HEK293 (cell line): ENCODE results near the gene KRTAP5-7.

Experiments used
- CTCF ChIA-PET: fragments of 350-600 bp; formaldehyde crosslinking; extraction: SDS; loops from one replicate; lab custom pipeline; 2021; ENCODE audit warnings: antibody characterized with exemption; lab: Yijun Ruan, JAX
- POLR2A ChIA-PET: fragments of 300-600 bp; formaldehyde crosslinking; extraction: SDS; loops from one replicate; lab custom pipeline; 2020; ENCODE audit warnings: antibody characterized with exemption, inconsistent platforms; lab: Yijun Ruan, JAX
- H3K27ac ChIP-seq: fragments of 200-500 bp; sonication (Bioruptor generic); 2 replicates; pipeline ENCODE4 v1.5.1; 2014; ENCODE audit warnings: low read depth, low read length, control low read depth, inconsistent platforms; ENCODE audit errors: extremely low read depth
- H3K36me3 ChIP-seq, 2 experiments: fragments of 200-500 bp in 1 of 2; sonication (Bioruptor generic) in 1 of 2; 1 replicate in 1 of 2; 2 replicates in 1 of 2; pipeline ENCODE4 v1.5.1; 2014 to 2017; ENCODE audit warnings: inconsistent platforms in 2 of 2, low read length in 2 of 2; ENCODE audit not compliant: control insufficient read depth in 2 of 2, insufficient read depth in 1 of 2
- H3K4me1 ChIP-seq: fragments of 200-500 bp; sonication (Bioruptor generic); 2 replicates; pipeline ENCODE4 v1.5.1; 2014; ENCODE audit warnings: mild to moderate bottlenecking, low read length, inconsistent platforms; ENCODE audit not compliant: control insufficient read depth, insufficient read depth
- H3K4me3 ChIP-seq: 2 replicates; pipeline ENCODE4 v1.5.1; 2011; ENCODE audit warnings: low read depth, mild to moderate bottlenecking, control low read depth, low read length, moderate library complexity
- H3K9me3 ChIP-seq: fragments of 200-500 bp; sonication (Bioruptor generic); 2 replicates; pipeline ENCODE4 v1.5.1; 2014; ENCODE audit warnings: low read depth, low read length, inconsistent platforms; ENCODE audit not compliant: control insufficient read depth, insufficient read depth
- ATF2 ChIP-seq: fragments of 450-650 bp; formaldehyde crosslinking; IDR thresholded peaks from 2 replicates; pipeline ENCODE4 v1.5.1; 2016; ENCODE audit warnings: missing biosample characterization, missing genetic modification characterization, low read depth
- BCL11B ChIP-seq: fragments of 450-650 bp; formaldehyde crosslinking; IDR thresholded peaks from 2 replicates; pipeline ENCODE4 v1.5.1; 2016; ENCODE audit warnings: low read depth, missing biosample characterization, missing genetic modification characterization
- IKZF3 ChIP-seq: fragments of 450-650 bp; IDR thresholded peaks from 2 replicates; pipeline ENCODE4 v1.5.0; 2018; ENCODE audit warnings: missing biosample characterization, mild to moderate bottlenecking, missing genetic modification characterization, moderate library complexity
- MEIS1 ChIP-seq: sonication (generic); formaldehyde crosslinking; IDR thresholded peaks from 2 replicates; pipeline ENCODE4 v1.8.1; 2022; ENCODE audit warnings: missing genetic modification reagents, mild to moderate bottlenecking, borderline replicate concordance
- OVOL3 ChIP-seq: fragments of 450-650 bp; formaldehyde crosslinking; IDR thresholded peaks from 2 replicates; pipeline ENCODE4 v1.5.1; 2016; ENCODE audit warnings: missing biosample characterization, missing genetic modification characterization
- SALL2 ChIP-seq: fragments of 450-650 bp; formaldehyde crosslinking; IDR thresholded peaks from 2 replicates; pipeline ENCODE4 v1.5.0; 2017; ENCODE audit warnings: missing biosample characterization, mild to moderate bottlenecking, missing genetic modification characterization, borderline replicate concordance
- ZBTB44 ChIP-seq: fragments of 450-650 bp; IDR thresholded peaks from 2 replicates; pipeline ENCODE4 v1.5.1; 2018; ENCODE audit warnings: missing biosample characterization, mild to moderate bottlenecking, missing genetic modification characterization
- ZBTB8A ChIP-seq: fragments of 450-650 bp; formaldehyde crosslinking; IDR thresholded peaks from 2 replicates; pipeline ENCODE4 v1.5.1; 2016; ENCODE audit warnings: missing biosample characterization, missing genetic modification characterization
- ZEB2 ChIP-seq: fragments of 450-650 bp; formaldehyde crosslinking; IDR thresholded peaks from 2 replicates; pipeline ENCODE4 v1.5.1; 2016; ENCODE audit warnings: missing biosample characterization, missing genetic modification characterization
- ZFP3 ChIP-seq: fragments of 450-650 bp; formaldehyde crosslinking; IDR thresholded peaks from 2 replicates; pipeline ENCODE4 v1.5.1; 2016; ENCODE audit warnings: low read depth, missing biosample characterization, missing genetic modification characterization
- ZFP41 ChIP-seq: fragments of 450-650 bp; formaldehyde crosslinking; IDR thresholded peaks from 2 replicates; pipeline ENCODE4 v1.5.1; 2016; ENCODE audit warnings: missing biosample characterization, missing genetic modification characterization, borderline replicate concordance
- ZNF266 ChIP-seq: fragments of 450-650 bp; formaldehyde crosslinking; IDR thresholded peaks from 2 replicates; pipeline ENCODE4 v1.5.1; 2016; ENCODE audit warnings: missing biosample characterization, missing genetic modification characterization, low read depth
- ZNF423 ChIP-seq: fragments of 450-650 bp; formaldehyde crosslinking; IDR thresholded peaks from 2 replicates; pipeline ENCODE4 v1.5.1; 2016; ENCODE audit warnings: missing biosample characterization, missing genetic modification characterization
- ZNF510 ChIP-seq: fragments of 450-650 bp; formaldehyde crosslinking; IDR thresholded peaks from 2 replicates; pipeline ENCODE4 v1.5.1; 2018; ENCODE audit warnings: mild to moderate bottlenecking, missing genetic modification characterization, missing biosample characterization; ENCODE audit not compliant: insufficient replicate concordance
- ZNF558 ChIP-seq: fragments of 450-650 bp; formaldehyde crosslinking; IDR thresholded peaks from 2 replicates; pipeline ENCODE4 v1.5.1; 2016; ENCODE audit warnings: missing biosample characterization, missing genetic modification characterization
- ZNF596 ChIP-seq: fragments of 450-650 bp; IDR thresholded peaks from 2 replicates; pipeline ENCODE4 v1.5.0; 2018; ENCODE audit warnings: missing biosample characterization, mild to moderate bottlenecking, missing genetic modification characterization, moderate library complexity
- ZNF777 ChIP-seq: fragments of 450-650 bp; formaldehyde crosslinking; IDR thresholded peaks from 2 replicates; pipeline ENCODE4 v1.5.1; 2017; ENCODE audit warnings: missing biosample characterization, missing genetic modification characterization, borderline replicate concordance
- TF ChIP-seq, protein P1 (sequence below): fragments of 450-650 bp; formaldehyde crosslinking; IDR thresholded peaks from 2 replicates; pipeline ENCODE4 v1.5.1; 2016; ENCODE audit warnings: missing biosample characterization, missing genetic modification characterization, borderline replicate concordance
- TF ChIP-seq, protein P2 (sequence below): fragments of 450-650 bp; formaldehyde crosslinking; IDR thresholded peaks from 2 replicates; pipeline ENCODE4 v1.5.1; 2017; ENCODE audit warnings: missing biosample characterization, missing genetic modification characterization

The KRTAP5-7 gene

GRCh38 chr11:71555508-71555907 is 28.4 kb downstream of the KRTAP5-7 start:
- Histone ChIP-seq H3K4me3 (no peak overlapping the region), H3K27ac (no peak overlapping the region), H3K36me3 (no peaks in the 10 kb centered on the region), H3K9me3 (no peaks in the 10 kb centered on the region), H3K4me1 (no peaks in the 10 kb centered on the region)
- CTCF ChIA-PET, result no interaction called here
- POLR2A ChIA-PET, result no interaction called here
- TF ChIP-seq ZNF558 (no peak), ZBTB44 (tag by site-specific recombination) (no peak), ZNF777 (no peak), ZNF423 (tag by site-specific recombination) (no peak), ZBTB8A (tag by site-specific recombination) (no peak), ZNF266 (tag by site-specific recombination) (no peak), ZFP41 (tag by site-specific recombination) (no peak), ZNF596 (tag by site-specific recombination) (no peak), IKZF3 (tag by site-specific recombination) (no peak), ATF2 (tag by site-specific recombination) (no peak), OVOL3 (tag by site-specific recombination) (no peak), MEIS1 (CRISPR knock-in tag) (no peak), ZEB2 (tag by site-specific recombination) (no peak)
- TF ChIP-seq, protein P1, sequence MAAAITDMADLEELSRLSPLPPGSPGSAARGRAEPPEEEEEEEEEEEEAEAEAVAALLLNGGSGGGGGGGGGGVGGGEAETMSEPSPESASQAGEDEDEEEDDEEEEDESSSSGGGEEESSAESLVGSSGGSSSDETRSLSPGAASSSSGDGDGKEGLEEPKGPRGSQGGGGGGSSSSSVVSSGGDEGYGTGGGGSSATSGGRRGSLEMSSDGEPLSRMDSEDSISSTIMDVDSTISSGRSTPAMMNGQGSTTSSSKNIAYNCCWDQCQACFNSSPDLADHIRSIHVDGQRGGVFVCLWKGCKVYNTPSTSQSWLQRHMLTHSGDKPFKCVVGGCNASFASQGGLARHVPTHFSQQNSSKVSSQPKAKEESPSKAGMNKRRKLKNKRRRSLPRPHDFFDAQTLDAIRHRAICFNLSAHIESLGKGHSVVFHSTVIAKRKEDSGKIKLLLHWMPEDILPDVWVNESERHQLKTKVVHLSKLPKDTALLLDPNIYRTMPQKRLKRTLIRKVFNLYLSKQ (tag by site-specific recombination), result no peak

GRCh38 chr11:71556018-71556417 is 29.0 kb downstream of the KRTAP5-7 start:
- Histone ChIP-seq H3K9me3 (no peaks in the 10 kb centered on the region), H3K4me3 (no peak overlapping the region), H3K27ac (no peak overlapping the region), H3K36me3 (no peaks in the 10 kb centered on the region), H3K4me1 (no peaks in the 10 kb centered on the region)
- TF ChIP-seq SALL2 (no peak), ZFP3 (tag by site-specific recombination) (no peak), ZNF510 (tag by site-specific recombination) (no peak), BCL11B (tag by site-specific recombination) (no peak)
- TF ChIP-seq, protein P2, sequence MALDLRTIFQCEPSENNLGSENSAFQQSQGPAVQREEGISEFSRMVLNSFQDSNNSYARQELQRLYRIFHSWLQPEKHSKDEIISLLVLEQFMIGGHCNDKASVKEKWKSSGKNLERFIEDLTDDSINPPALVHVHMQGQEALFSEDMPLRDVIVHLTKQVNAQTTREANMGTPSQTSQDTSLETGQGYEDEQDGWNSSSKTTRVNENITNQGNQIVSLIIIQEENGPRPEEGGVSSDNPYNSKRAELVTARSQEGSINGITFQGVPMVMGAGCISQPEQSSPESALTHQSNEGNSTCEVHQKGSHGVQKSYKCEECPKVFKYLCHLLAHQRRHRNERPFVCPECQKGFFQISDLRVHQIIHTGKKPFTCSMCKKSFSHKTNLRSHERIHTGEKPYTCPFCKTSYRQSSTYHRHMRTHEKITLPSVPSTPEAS (tag by site-specific recombination), result peak; percentile 83
- CTCF ChIA-PET, result no interaction called here
- POLR2A ChIA-PET, result no interaction called here
